GM12878 (cell line): ENCODE measurements around the gene ITPR2. TPM values are rescaled to one million over a fixed set of nuclear protein-coding genes. Genes with fewer than 3 reads are reported as not detected.

Experiments used
- ATAC-seq: fragments of 200-7000 bp; cut with Tn5 transposase; 3 replicates; pipeline ENCODE4 v1.9.1; 2020; ENCODE audit warnings: mild to moderate bottlenecking, moderate library complexity
- BruUV-seq: library from RNA; stranded (reverse); fragments of 400-500 nt; replicated peaks from 2 replicates; lab custom pipeline; 2021; lab: Mats Ljungman, UMichigan
- CTCF ChIA-PET: fragments of 300-600 bp; sonication (Branson Sonifier 250); formaldehyde crosslinking; extraction: SDS; loops from one replicate; lab custom pipeline; 2021; ENCODE audit warnings: inconsistent platforms; lab: Yijun Ruan, JAX
- POLR2A ChIA-PET: fragments of 350-600 bp; formaldehyde crosslinking; extraction: SDS; loops from one replicate; lab custom pipeline; 2021; ENCODE audit warnings: inconsistent platforms; lab: Charles Lee
- RAD21 ChIA-PET: fragments of 300-600 bp; sonication (Branson Sonifier 250); formaldehyde crosslinking; loops from one replicate; lab custom pipeline; 2023; ENCODE audit warnings: antibody characterized with exemption; ENCODE audit not compliant: unreplicated experiment; lab: Charles Lee
- SMC1A ChIA-PET: fragments of 300-600 bp; sonication (Branson Sonifier 250); formaldehyde crosslinking; loops from one replicate; lab custom pipeline; 2023; ENCODE audit not compliant: unreplicated experiment, uncharacterized antibody; lab: Charles Lee
- DNase-seq: peaks from one replicate; pipeline ENCODE4 v3.0.0-alpha.2; 2011; ENCODE audit warnings: low read depth, low spot score
- FAIRE-seq: peaks from 3 replicates; lab custom pipeline; 2011; peaks lifted over from hg19 to GRCh38; lab: Jason Lieb, UNC
- H2AFZ ChIP-seq: 2 replicates; pipeline ENCODE4 v1.6.0; 2011; ENCODE audit warnings: low read depth, low read length, control low read depth; ENCODE audit not compliant: control insufficient read depth
- H3K27ac ChIP-seq: 2 replicates; pipeline ENCODE4 v1.5.1; 2011; ENCODE audit warnings: control low read depth; ENCODE audit not compliant: control insufficient read depth, insufficient read depth
- H3K27me3 ChIP-seq, 2 experiments: replicated peaks in 1 of 2; 2 replicates each; pipeline versions ENCODE4 v1.6.0 to v1.6.1; 2011; ENCODE audit warnings: low read length in 1 of 2; ENCODE audit not compliant: control insufficient read depth in 2 of 2, insufficient read depth in 2 of 2
- H3K36me3 ChIP-seq, 2 experiments: 2 replicates each; pipeline ENCODE4 v1.5.1; 2011; ENCODE audit warnings: low read length in 1 of 2; ENCODE audit not compliant: control insufficient read depth in 2 of 2, insufficient read depth in 2 of 2
- H3K4me1 ChIP-seq: 2 replicates; pipeline ENCODE4 v1.6.1; 2011; ENCODE audit warnings: mild to moderate bottlenecking, low read length, moderate library complexity, mixed read lengths; ENCODE audit not compliant: control insufficient read depth, insufficient read depth
- H3K4me2 ChIP-seq: 2 replicates; pipeline ENCODE4 v1.6.0; 2011; ENCODE audit warnings: control low read depth; ENCODE audit not compliant: control insufficient read depth, insufficient read depth
- H3K4me3 ChIP-seq: fragments of 200-600 bp; sonication (generic); 2 replicates; pipeline ENCODE4 v1.5.1; 2016
- H3K79me2 ChIP-seq: 2 replicates; pipeline ENCODE4 v1.6.0; 2011; ENCODE audit warnings: low read length; ENCODE audit not compliant: control insufficient read depth, insufficient read depth
- H3K9ac ChIP-seq: 2 replicates; pipeline ENCODE4 v1.8.0; 2011; ENCODE audit warnings: low read length, control low read depth, mixed read lengths; ENCODE audit not compliant: control insufficient read depth, insufficient read depth
- H3K9me3 ChIP-seq: replicated peaks from 3 replicates; pipeline ENCODE4 v1.5.1; 2011; ENCODE audit warnings: mild to moderate bottlenecking, low read length; ENCODE audit not compliant: control insufficient read depth, insufficient read depth
- H4K20me1 ChIP-seq: 2 replicates; pipeline ENCODE4 v1.6.0; 2011; ENCODE audit not compliant: control insufficient read depth, insufficient read depth
- BCL11A ChIP-seq: IDR thresholded peaks from 2 replicates; pipeline ENCODE4 v1.6.1; 2011; ENCODE audit warnings: low read depth, low read length
- EGR1 ChIP-seq, 2 experiments: IDR thresholded peaks; 1 replicate in 1 of 2; 2 replicates in 1 of 2; pipeline ENCODE4 v1.6.1; 2011 to 2012; ENCODE audit warnings: low read depth in 2 of 2, low read length in 2 of 2, borderline replicate concordance in 1 of 2, mild to moderate bottlenecking in 1 of 2, moderate library complexity in 1 of 2
- JUND ChIP-seq: IDR thresholded peaks from 2 replicates; pipeline ENCODE4 v1.6.1; 2012; ENCODE audit warnings: low read depth, mild to moderate bottlenecking, low read length, improper control_type of control experiment, moderate library complexity
- MEF2A ChIP-seq: IDR thresholded peaks from 2 replicates; pipeline ENCODE4 v1.6.1; 2011; ENCODE audit warnings: low read depth, mild to moderate bottlenecking, low read length, moderate library complexity; ENCODE audit not compliant: insufficient read depth
- NBN ChIP-seq: fragments of 450-650 bp; IDR thresholded peaks from 2 replicates; pipeline ENCODE4 v1.6.1; 2016
- PAX8 ChIP-seq: fragments of 450-650 bp; IDR thresholded peaks from 2 replicates; pipeline ENCODE4 v1.6.1; 2017; ENCODE audit warnings: mild to moderate bottlenecking, moderate library complexity
- PKNOX1 ChIP-seq: fragments of 450-650 bp; IDR thresholded peaks from 2 replicates; pipeline ENCODE4 v1.6.1; 2016; ENCODE audit warnings: mild to moderate bottlenecking
- POLR2AphosphoS5 ChIP-seq: IDR thresholded peaks from 2 replicates; pipeline ENCODE4 v1.6.1; 2011; ENCODE audit warnings: mild to moderate bottlenecking, low read length, inconsistent platforms
- RB1 ChIP-seq: fragments of 450-650 bp; formaldehyde crosslinking; IDR thresholded peaks from 2 replicates; pipeline ENCODE4 v1.6.1; 2017; ENCODE audit warnings: mild to moderate bottlenecking, borderline replicate concordance
- SREBF1 ChIP-seq: IDR thresholded peaks from 2 replicates; pipeline ENCODE4 v1.6.1; 2012; ENCODE audit warnings: mild to moderate bottlenecking, low read length
- ZNF274 ChIP-seq: IDR thresholded peaks from one replicate; pipeline ENCODE4 v1.8.0; 2011; ENCODE audit not compliant: insufficient read length, insufficient read depth
- WGBS: methylation state at CpG from one replicate; pipeline ENCODE4 v1.1.6; 2016; ENCODE audit warnings: low lambda C conversion rate; ENCODE audit not compliant: insufficient replicate concordance, insufficient coverage; ENCODE audit errors: missing lambda C conversion rate; 5-methylcytosine and 5-hydroxymethylcytosine counted together
- in situ Hi-C: fragments of 300-500 bp; cut with MboI; formaldehyde crosslinking; loops from 9 replicates; pipeline ENCODE4 v1.14.3; 2018; ENCODE audit warnings: mixed read lengths
- intact Hi-C: fragments of 100-400 bp; cut with micrococcal nuclease; formaldehyde crosslinking; loops from one replicate; pipeline ENCODE4 v1.14.2; 2022; ENCODE audit not compliant: unreplicated experiment
- polyA plus RNA-seq, 11 experiments: library from polyadenylated mRNA; depleted of rRNA in 4 of 11; unstranded in 6 of 11; stranded (reverse) in 5 of 11; fragments of >200 nt; fragmentation: Nextera tagmentation in 4 of 11; fragmentation: Illumina TruSeq in 1 of 11; extraction: Ambion mirVana in 4 of 11; extraction: Trizol in 1 of 11; gene quantifications; 1 replicate in 1 of 11; 2 replicates in 10 of 11; pipeline versions ENCODE4 v1.2.1 to v1.2.3, GENCODE V29; 2011 to 2016; ENCODE audit warnings: inconsistent platforms in 2 of 11, missing spikeins in 2 of 11, low read depth in 1 of 11
- total RNA-seq, 4 experiments: library from RNA; depleted of rRNA in 3 of 4; stranded (reverse); fragments of >200 nt in 3 of 4; fragmentation: Illumina TruSeq in 1 of 4; extraction: Trizol in 1 of 4; gene quantifications; 2 replicates each; pipeline versions ENCODE4 v1.2.1 to v1.2.3, GENCODE V29; 2013 to 2021
- TF ChIP-seq, protein P1 (sequence below): IDR thresholded peaks from 2 replicates; pipeline ENCODE4 v1.6.1; 2012; ENCODE audit warnings: low read length, inconsistent platforms
- TF ChIP-seq, protein P2 (sequence below): fragments of 450-650 bp; formaldehyde crosslinking; IDR thresholded peaks from 2 replicates; pipeline ENCODE4 v1.4.0; 2020; ENCODE audit warnings: mild to moderate bottlenecking, moderate library complexity

ITPR2 gene
- total and polyA plus RNA-seq, 10 of the 15 experiments (the other 5 are each of a cell fraction or from before 2014, with no cell fraction given) = 7.5 to 76.2 (median 47.1) TPM

GRCh38 chr12:26428420-26428819, 404.6 kb downstream of the ITPR2 start:
- intact Hi-C loops = no loop called here
- Histone ChIP-seq H3K36me3 (peaks cover 0 to 14% of the 10 kb centered on the region in 2 experiments; a peak in 1 of 4 replicates), H3K4me2 (no peak overlapping the region), H2AFZ (no peak overlapping the region), H3K9ac (no peak overlapping the region), H3K79me2 (no peaks in the 10 kb centered on the region), H3K4me1 (no peaks in the 10 kb centered on the region), H3K27ac (no peak overlapping the region), H3K4me3 (no peak overlapping the region), H3K9me3 (no peaks in the 10 kb centered on the region), H3K27me3 (no peaks in the 10 kb centered on the region), H4K20me1 (no peaks in the 10 kb centered on the region)
- in situ Hi-C loops = no loop called here
- ATAC-seq = no peak
- BruUV-seq = no TSS peak
- RAD21 ChIA-PET = interaction anchor here (1.3 kb wide), 1 partner anchor 309 kb away, joined by 4 read pairs; no protein-coding TSS in a partner anchor
- no peak for FAIRE-seq
- POLR2A ChIA-PET = no interaction called here
- TF ChIP-seq JUND (no peak), POLR2AphosphoS5 (no peak), NBN (no peak), MEF2A (no peak), BCL11A (no peak), ZNF274 (no peak), SREBF1 (no peak), RB1 (no peak), PAX8 (no peak), PKNOX1 (no peak), EGR1 (IDR thresholded peaks at IDR 0.05; ENCODE audit: borderline replicate concordance in 1 of 2, low read depth in 2 of 2, low read length in 2 of 2) (no peak)
- TF ChIP-seq, protein P1, sequence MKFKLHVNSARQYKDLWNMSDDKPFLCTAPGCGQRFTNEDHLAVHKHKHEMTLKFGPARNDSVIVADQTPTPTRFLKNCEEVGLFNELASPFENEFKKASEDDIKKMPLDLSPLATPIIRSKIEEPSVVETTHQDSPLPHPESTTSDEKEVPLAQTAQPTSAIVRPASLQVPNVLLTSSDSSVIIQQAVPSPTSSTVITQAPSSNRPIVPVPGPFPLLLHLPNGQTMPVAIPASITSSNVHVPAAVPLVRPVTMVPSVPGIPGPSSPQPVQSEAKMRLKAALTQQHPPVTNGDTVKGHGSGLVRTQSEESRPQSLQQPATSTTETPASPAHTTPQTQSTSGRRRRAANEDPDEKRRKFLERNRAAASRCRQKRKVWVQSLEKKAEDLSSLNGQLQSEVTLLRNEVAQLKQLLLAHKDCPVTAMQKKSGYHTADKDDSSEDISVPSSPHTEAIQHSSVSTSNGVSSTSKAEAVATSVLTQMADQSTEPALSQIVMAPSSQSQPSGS = no peak
- TF ChIP-seq, protein P2, sequence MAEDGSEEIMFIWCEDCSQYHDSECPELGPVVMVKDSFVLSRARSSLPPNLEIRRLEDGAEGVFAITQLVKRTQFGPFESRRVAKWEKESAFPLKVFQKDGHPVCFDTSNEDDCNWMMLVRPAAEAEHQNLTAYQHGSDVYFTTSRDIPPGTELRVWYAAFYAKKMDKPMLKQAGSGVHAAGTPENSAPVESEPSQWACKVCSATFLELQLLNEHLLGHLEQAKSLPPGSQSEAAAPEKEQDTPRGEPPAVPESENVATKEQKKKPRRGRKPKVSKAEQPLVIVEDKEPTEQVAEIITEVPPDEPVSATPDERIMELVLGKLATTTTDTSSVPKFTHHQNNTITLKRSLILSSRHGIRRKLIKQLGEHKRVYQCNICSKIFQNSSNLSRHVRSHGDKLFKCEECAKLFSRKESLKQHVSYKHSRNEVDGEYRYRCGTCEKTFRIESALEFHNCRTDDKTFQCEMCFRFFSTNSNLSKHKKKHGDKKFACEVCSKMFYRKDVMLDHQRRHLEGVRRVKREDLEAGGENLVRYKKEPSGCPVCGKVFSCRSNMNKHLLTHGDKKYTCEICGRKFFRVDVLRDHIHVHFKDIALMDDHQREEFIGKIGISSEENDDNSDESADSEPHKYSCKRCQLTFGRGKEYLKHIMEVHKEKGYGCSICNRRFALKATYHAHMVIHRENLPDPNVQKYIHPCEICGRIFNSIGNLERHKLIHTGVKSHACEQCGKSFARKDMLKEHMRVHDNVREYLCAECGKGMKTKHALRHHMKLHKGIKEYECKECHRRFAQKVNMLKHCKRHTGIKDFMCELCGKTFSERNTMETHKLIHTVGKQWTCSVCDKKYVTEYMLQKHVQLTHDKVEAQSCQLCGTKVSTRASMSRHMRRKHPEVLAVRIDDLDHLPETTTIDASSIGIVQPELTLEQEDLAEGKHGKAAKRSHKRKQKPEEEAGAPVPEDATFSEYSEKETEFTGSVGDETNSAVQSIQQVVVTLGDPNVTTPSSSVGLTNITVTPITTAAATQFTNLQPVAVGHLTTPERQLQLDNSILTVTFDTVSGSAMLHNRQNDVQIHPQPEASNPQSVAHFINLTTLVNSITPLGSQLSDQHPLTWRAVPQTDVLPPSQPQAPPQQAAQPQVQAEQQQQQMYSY (CRISPR knock-in tag) = no peak
- CTCF ChIA-PET = interaction anchor here (0.9 to 1.4 kb wide), 5 partner anchors 224 to 332 kb away, joined by 3 to 5 read pairs (median 3); no protein-coding TSS in a partner anchor
- no peak for DNase-seq
- 97% methylated on average over 2 of the region's 2 CpGs for WGBS
- SMC1A ChIA-PET = interaction anchor here (1.1 to 1.6 kb wide), 6 partner anchors 11 to 309 kb away, joined by 3 to 7 read pairs (median 3); no protein-coding TSS in a partner anchor
